GM23338 (cell line): ENCODE results near the gene SENP8. TPM values are rescaled to one million over a fixed set of nuclear protein-coding genes. Genes with fewer than 3 reads are reported as not detected.

Experiments
- ATAC-seq: fragments of 200-7000 bp; cut with Tn5 transposase; 3 replicates; pipeline ENCODE4 v1.9.1; 2020
- DNase-seq: peaks from one replicate; pipeline ENCODE4 v3.0.0-alpha.2; 2015; ENCODE audit warnings: low spot score
- H2AFZ ChIP-seq: fragments of 200-600 bp; sonication (generic); 2 replicates; pipeline ENCODE4 v1.8.0; 2016; ENCODE audit warnings: antibody characterized with exemption, mild to moderate bottlenecking, moderate library complexity
- H3F3A ChIP-seq: fragments of 200-600 bp; sonication (generic); replicated peaks from 2 replicates; pipeline ENCODE4 v1.8.0; 2017; ENCODE audit warnings: antibody characterized with exemption, mixed run types, low read depth
- H3K27ac ChIP-seq: fragments of 200-600 bp; sonication (generic); 2 replicates; pipeline ENCODE4 v1.6.1; 2016; ENCODE audit warnings: low read depth
- H3K27me3 ChIP-seq: fragments of 200-600 bp; sonication (generic); 2 replicates; pipeline ENCODE4 v1.8.0; 2016; ENCODE audit warnings: mild to moderate bottlenecking, mixed run types, moderate library complexity; ENCODE audit not compliant: insufficient read depth
- H3K36me3 ChIP-seq: fragments of 200-600 bp; sonication (generic); 2 replicates; pipeline ENCODE4 v1.8.0; 2016; ENCODE audit warnings: mild to moderate bottlenecking; ENCODE audit not compliant: insufficient read depth
- H3K4me1 ChIP-seq: fragments of 200-600 bp; sonication (generic); 2 replicates; pipeline ENCODE4 v1.8.0; 2016; ENCODE audit warnings: mild to moderate bottlenecking, moderate library complexity; ENCODE audit not compliant: insufficient read depth
- H3K4me2 ChIP-seq: fragments of 200-600 bp; sonication (generic); 2 replicates; pipeline ENCODE4 v1.7.1; 2017; ENCODE audit warnings: mixed run types
- H3K4me3 ChIP-seq: fragments of 200-600 bp; sonication (generic); 2 replicates; pipeline ENCODE4 v1.6.1; 2016; ENCODE audit warnings: mixed run types
- H3K79me2 ChIP-seq: fragments of 200-600 bp; sonication (generic); replicated peaks from 2 replicates; pipeline ENCODE4 v1.8.0; 2017; ENCODE audit warnings: mild to moderate bottlenecking; ENCODE audit not compliant: insufficient read depth
- H3K9me2 ChIP-seq: fragments of 200-600 bp; sonication (generic); 2 replicates; pipeline ENCODE4 v1.8.0; 2017; ENCODE audit not compliant: insufficient read depth
- H4K20me1 ChIP-seq: fragments of 200-600 bp; sonication (generic); replicated peaks from 2 replicates; pipeline ENCODE4 v1.8.0; 2017; ENCODE audit warnings: mild to moderate bottlenecking; ENCODE audit not compliant: insufficient read depth
- H3K27ac Mint-ChIP-seq: 2 replicates; pipeline ENCODE4 v1.8.0; 2020; ENCODE audit warnings: inconsistent platforms, mild to moderate bottlenecking, moderate library complexity, mixed read lengths
- H3K27me3 Mint-ChIP-seq: 3 replicates; pipeline ENCODE4 v1.8.0; 2022; ENCODE audit warnings: low read depth, mild to moderate bottlenecking, moderate library complexity, mixed read lengths, inconsistent platforms; ENCODE audit not compliant: insufficient read depth, poor library complexity
- H3K36me3 Mint-ChIP-seq: 3 replicates; pipeline ENCODE4 v1.8.0; 2021; ENCODE audit warnings: low read depth, mild to moderate bottlenecking, inconsistent platforms, moderate library complexity, mixed read lengths
- H3K4me1 Mint-ChIP-seq: 3 replicates; pipeline ENCODE4 v1.8.0; 2020; ENCODE audit warnings: mild to moderate bottlenecking, inconsistent platforms, mixed read lengths
- H3K4me3 Mint-ChIP-seq: 3 replicates; pipeline ENCODE4 v1.8.0; 2021; ENCODE audit warnings: moderate library complexity, mild to moderate bottlenecking, inconsistent platforms, mixed read lengths
- H3K9me3 Mint-ChIP-seq: 3 replicates; pipeline ENCODE4 v1.8.0; 2020; ENCODE audit warnings: moderate library complexity, mild to moderate bottlenecking, inconsistent platforms, mixed read lengths
- CREB1 ChIP-seq: fragments of 250-450 bp; sonication (Bioruptor Pico); IDR thresholded peaks from 2 replicates; pipeline ENCODE4 v1.5.0; 2020; ENCODE audit warnings: low read depth, mild to moderate bottlenecking, moderate library complexity
- ETS1 ChIP-seq: IDR thresholded peaks from 2 replicates; pipeline ENCODE4 v1.6.1; 2016; ENCODE audit warnings: antibody characterized with exemption
- EZH2 ChIP-seq: fragments of 200-600 bp; sonication (generic); IDR thresholded peaks from one replicate; pipeline ENCODE4 v1.8.0; 2017; ENCODE audit warnings: antibody characterized with exemption, mild to moderate bottlenecking, low read depth; ENCODE audit not compliant: unreplicated experiment
- EZH2phosphoT487 ChIP-seq: fragments of 200-600 bp; sonication (generic); IDR thresholded peaks from one replicate; pipeline ENCODE4 v1.8.1; 2018; ENCODE audit warnings: antibody characterized with exemption; ENCODE audit not compliant: unreplicated experiment
- JUNB ChIP-seq: IDR thresholded peaks from one replicate; pipeline ENCODE4 v1.6.1; 2016; ENCODE audit warnings: antibody characterized with exemption; ENCODE audit not compliant: unreplicated experiment
- NANOG ChIP-seq: IDR thresholded peaks from 2 replicates; pipeline ENCODE4 v1.6.1; 2016; ENCODE audit warnings: antibody characterized with exemption, borderline replicate concordance
- POLR2AphosphoS5 ChIP-seq: IDR thresholded peaks from 2 replicates; pipeline ENCODE4 v1.6.1; 2016; ENCODE audit warnings: antibody characterized with exemption, low read depth
- STAT1 ChIP-seq: IDR thresholded peaks from one replicate; pipeline ENCODE4 v1.6.1; 2016; ENCODE audit warnings: antibody characterized with exemption; ENCODE audit not compliant: unreplicated experiment
- ZNF114 ChIP-seq: fragments of 250-450 bp; sonication (Bioruptor Pico); IDR thresholded peaks from 2 replicates; pipeline ENCODE4 v1.5.0; 2020; ENCODE audit warnings: mild to moderate bottlenecking, moderate library complexity
- ZNF331 ChIP-seq: fragments of 250-450 bp; sonication (Bioruptor Pico); IDR thresholded peaks from 2 replicates; pipeline ENCODE4 v1.5.0; 2020; ENCODE audit warnings: low read depth, mild to moderate bottlenecking, moderate library complexity
- ZNF462 ChIP-seq: fragments of 250-450 bp; sonication (Bioruptor Pico); IDR thresholded peaks from 2 replicates; pipeline ENCODE4 v1.5.0; 2020; ENCODE audit warnings: mild to moderate bottlenecking, moderate library complexity
- polyA plus RNA-seq: library from polyadenylated mRNA; unstranded; fragments of >200 nt; fragmentation: Nextera tagmentation; extraction: Ambion mirVana; gene quantifications from 2 replicates; pipeline ENCODE4 v1.2.1, GENCODE V29; 2016
- total RNA-seq: library from RNA; depleted of rRNA; stranded (reverse); fragments of >200 nt; shearing (Covaris generic); gene quantifications from 2 replicates; pipeline ENCODE4 v1.2.3, GENCODE V29; 2014
- TF ChIP-seq, protein P1 (sequence below): IDR thresholded peaks from one replicate; pipeline ENCODE4 v1.6.1; 2018; ENCODE audit warnings: antibody characterized with exemption; ENCODE audit not compliant: unreplicated experiment

The SENP8 gene
- total and polyA plus RNA-seq, 2 experiments from 2014 or later = 3.1 to 7.7 TPM

GRCh38 chr15:72136170-72137051, 18.2 kb downstream of the SENP8 start:
- Histone ChIP-seq H3K9me2 (no peaks in the 10 kb centered on the region), H4K20me1 (no peaks in the 10 kb centered on the region), H3K4me2 (no peak overlapping the region), H2AFZ (no peak overlapping the region), H3K27ac (no peak overlapping the region), H3F3A (no peaks in the 10 kb centered on the region), H3K79me2 (no peaks in the 10 kb centered on the region), H3K4me3 (no peak overlapping the region), H3K27me3 (no peaks in the 10 kb centered on the region), H3K36me3 (no peaks in the 10 kb centered on the region), H3K4me1 (no peaks in the 10 kb centered on the region)
- no peaks in the 10 kb centered on the region for H3K9me3 Mint-ChIP-seq
- ATAC-seq (no peak), DNase-seq (no peak)
- no peaks in the 10 kb centered on the region for H3K4me1 Mint-ChIP-seq
- H3K36me3 Mint-ChIP-seq = no peaks in the 10 kb centered on the region
- H3K27me3 Mint-ChIP-seq = no peaks in the 10 kb centered on the region
- no peak overlapping the region for H3K27ac Mint-ChIP-seq
- no peak overlapping the region for H3K4me3 Mint-ChIP-seq
- no peak for TF ChIP-seq ZNF462
- TF ChIP-seq NANOG = no peak
- no peak for TF ChIP-seq JUNB
- no peak for TF ChIP-seq ZNF114 (CRISPR knock-in tag)
- no peak for TF ChIP-seq STAT1
- no peak for TF ChIP-seq ZNF331 (CRISPR knock-in tag)
- TF ChIP-seq EZH2 = no peak
- no peak for TF ChIP-seq ETS1
- TF ChIP-seq POLR2AphosphoS5 = no peak
- TF ChIP-seq, protein P1, sequence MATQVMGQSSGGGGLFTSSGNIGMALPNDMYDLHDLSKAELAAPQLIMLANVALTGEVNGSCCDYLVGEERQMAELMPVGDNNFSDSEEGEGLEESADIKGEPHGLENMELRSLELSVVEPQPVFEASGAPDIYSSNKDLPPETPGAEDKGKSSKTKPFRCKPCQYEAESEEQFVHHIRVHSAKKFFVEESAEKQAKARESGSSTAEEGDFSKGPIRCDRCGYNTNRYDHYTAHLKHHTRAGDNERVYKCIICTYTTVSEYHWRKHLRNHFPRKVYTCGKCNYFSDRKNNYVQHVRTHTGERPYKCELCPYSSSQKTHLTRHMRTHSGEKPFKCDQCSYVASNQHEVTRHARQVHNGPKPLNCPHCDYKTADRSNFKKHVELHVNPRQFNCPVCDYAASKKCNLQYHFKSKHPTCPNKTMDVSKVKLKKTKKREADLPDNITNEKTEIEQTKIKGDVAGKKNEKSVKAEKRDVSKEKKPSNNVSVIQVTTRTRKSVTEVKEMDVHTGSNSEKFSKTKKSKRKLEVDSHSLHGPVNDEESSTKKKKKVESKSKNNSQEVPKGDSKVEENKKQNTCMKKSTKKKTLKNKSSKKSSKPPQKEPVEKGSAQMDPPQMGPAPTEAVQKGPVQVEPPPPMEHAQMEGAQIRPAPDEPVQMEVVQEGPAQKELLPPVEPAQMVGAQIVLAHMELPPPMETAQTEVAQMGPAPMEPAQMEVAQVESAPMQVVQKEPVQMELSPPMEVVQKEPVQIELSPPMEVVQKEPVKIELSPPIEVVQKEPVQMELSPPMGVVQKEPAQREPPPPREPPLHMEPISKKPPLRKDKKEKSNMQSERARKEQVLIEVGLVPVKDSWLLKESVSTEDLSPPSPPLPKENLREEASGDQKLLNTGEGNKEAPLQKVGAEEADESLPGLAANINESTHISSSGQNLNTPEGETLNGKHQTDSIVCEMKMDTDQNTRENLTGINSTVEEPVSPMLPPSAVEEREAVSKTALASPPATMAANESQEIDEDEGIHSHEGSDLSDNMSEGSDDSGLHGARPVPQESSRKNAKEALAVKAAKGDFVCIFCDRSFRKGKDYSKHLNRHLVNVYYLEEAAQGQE = no peak
- no peak for TF ChIP-seq CREB1 (CRISPR knock-in tag)
- no peak for TF ChIP-seq EZH2phosphoT487
